Right renal cortex interstitium (tissue), 3 donors: ENCODE measurements around the gene PTGES3L. TPM values are rescaled to one million over a fixed set of nuclear protein-coding genes. Genes with fewer than 3 reads are reported as not detected.

ENCODE experiments used
- DNase-seq, 3 donors: peaks; one replicate each; pipeline ENCODE4 v3.0.0-alpha.2; 2013; ENCODE audit warnings: low read depth in 3 of 3, low spot score in 2 of 3
- polyA plus RNA-seq, 3 donors: library from polyadenylated mRNA; unstranded; fragments of 120-200 nt; gene quantifications; one replicate each; pipeline ENCODE4 v1.2.1, GENCODE V29; 2013; ENCODE audit not compliant: insufficient read length in 3 of 3

The PTGES3L gene
- 1 to 10 TPM; 1.8 to 2.3 (median 1.9) TPM for polyA plus RNA-seq

GRCh38 chr17:42979511-42980273 is at the start of gene PTGES3L:
PTGES3L (minus strand) TSS chr17:42980080; CDS start chr17:42980053, 27 bp downstream.
- DNase-seq, result no peak

GRCh38 chr17:43028221-43028861 is 48.5 kb upstream of the PTGES3L start:
- DNase-seq, result no peak

- DNase-seq, result no peak
These were observed 47.5 kb upstream of the PTGES3L start for GRCh38 chr17:43027091-43028032.

- peak in 1 of 3 donors; percentile 21 for DNase-seq
These were observed 46.7 kb upstream of the PTGES3L start for GRCh38 chr17:43026595-43026994.

GRCh38 chr17:43025766-43026537 is 46.1 kb upstream of the PTGES3L start:
- no peak for DNase-seq

GRCh38 chr17:43025290-43025657 is 45.4 kb upstream of the PTGES3L start:
- no peak for DNase-seq

- DNase-seq, result peak in 2 of 3 donors; percentile 89 to 90
These were observed 44.8 kb upstream of the PTGES3L start, which contains the start of gene RND2 for GRCh38 chr17:43024407-43025289. RND2 (plus strand) TSS chr17:43025231; CDS start chr17:43025348, 117 bp downstream.

GRCh38 chr17:43021741-43022512 is 42.0 kb upstream of the PTGES3L start, which contains the start of gene VAT1:
VAT1 (minus strand) TSS chr17:43022385; CDS start chr17:43022322, 63 bp downstream.
- DNase-seq, result peak in 1 of 3 donors; percentile 66

GRCh38 chr17:43020789-43021740 is 41.2 kb upstream of the PTGES3L start:
- DNase-seq, result no peak

- no peak for DNase-seq
These were observed 40.2 kb upstream of the PTGES3L start for GRCh38 chr17:43020030-43020621.

- DNase-seq, result no peak
These were observed 39.5 kb upstream of the PTGES3L start for GRCh38 chr17:43019418-43019817.

GRCh38 chr17:43018932-43019331 is 39.1 kb upstream of the PTGES3L start:
- DNase-seq, result no peak

GRCh38 chr17:43018008-43018853 is 38.4 kb upstream of the PTGES3L start:
- no peak for DNase-seq

GRCh38 chr17:43016216-43016615 is 36.3 kb upstream of the PTGES3L start:
- DNase-seq, result no peak

GRCh38 chr17:43015579-43015978 is 35.7 kb upstream of the PTGES3L start:
- no peak for DNase-seq
